GM21528 (cell line): ENCODE measurements around the gene LRTM2.

Source experiments
- ATAC-seq: cut with Tn5 transposase; IDR thresholded peaks from one replicate; pipeline ENCODE4 v1.9.1; 2021; ENCODE audit warnings: mild to moderate bottlenecking, moderate library complexity; ENCODE audit not compliant: unreplicated experiment, low FRiP score

LRTM2 gene

GRCh38 chr12:1857086-1857485 lies 36.7 kb downstream of the LRTM2 start:
- no peak for ATAC-seq

GRCh38 chr12:1857821-1858220 lies 37.5 kb downstream of the LRTM2 start:
- no peak for ATAC-seq

GRCh38 chr12:1858456-1858855 lies 38.1 kb downstream of the LRTM2 start:
- ATAC-seq: no peak

- ATAC-seq: no peak
These were observed 39.3 kb downstream of the LRTM2 start for GRCh38 chr12:1859643-1860042.

- no peak for ATAC-seq
These were observed 42.6 kb downstream of the LRTM2 start for GRCh38 chr12:1862973-1863372.

GRCh38 chr12:1863823-1864222 lies 43.5 kb downstream of the LRTM2 start:
- no peak for ATAC-seq

GRCh38 chr12:1864456-1864855 lies 44.1 kb downstream of the LRTM2 start:
- ATAC-seq: no peak

- ATAC-seq: no peak
These were observed 44.5 kb downstream of the LRTM2 start for GRCh38 chr12:1864867-1865266.

- no peak for ATAC-seq
These were observed 45.0 kb downstream of the LRTM2 start for GRCh38 chr12:1865284-1865866.

GRCh38 chr12:1869145-1869544 lies 48.8 kb downstream of the LRTM2 start:
- ATAC-seq: no peak

- ATAC-seq: no peak
These were observed 49.7 kb downstream of the LRTM2 start for GRCh38 chr12:1870086-1870485.

- ATAC-seq: no peak
These were observed 50.9 kb downstream of the LRTM2 start for GRCh38 chr12:1870998-1871917.

- ATAC-seq: no peak
These were observed 51.6 kb downstream of the LRTM2 start for GRCh38 chr12:1872001-1872400.

- ATAC-seq: no peak
These were observed 52.1 kb downstream of the LRTM2 start for GRCh38 chr12:1872448-1872847.

GRCh38 chr12:1873531-1874510 lies 53.5 kb downstream of the LRTM2 start:
- no peak for ATAC-seq

- ATAC-seq: no peak
These were observed 55.2 kb downstream of the LRTM2 start for GRCh38 chr12:1875608-1876007.

- no peak for ATAC-seq
These were observed 55.7 kb downstream of the LRTM2 start for GRCh38 chr12:1876086-1876485.

- ATAC-seq: no peak
These were observed 57.0 kb downstream of the LRTM2 start for GRCh38 chr12:1877169-1877878.

- ATAC-seq: no peak
These were observed 57.8 kb downstream of the LRTM2 start for GRCh38 chr12:1878214-1878613.

- ATAC-seq: no peak
These were observed 58.3 kb downstream of the LRTM2 start for GRCh38 chr12:1878695-1879094.
